ENCODE measurements around the gene LCLAT1.

DNA sequence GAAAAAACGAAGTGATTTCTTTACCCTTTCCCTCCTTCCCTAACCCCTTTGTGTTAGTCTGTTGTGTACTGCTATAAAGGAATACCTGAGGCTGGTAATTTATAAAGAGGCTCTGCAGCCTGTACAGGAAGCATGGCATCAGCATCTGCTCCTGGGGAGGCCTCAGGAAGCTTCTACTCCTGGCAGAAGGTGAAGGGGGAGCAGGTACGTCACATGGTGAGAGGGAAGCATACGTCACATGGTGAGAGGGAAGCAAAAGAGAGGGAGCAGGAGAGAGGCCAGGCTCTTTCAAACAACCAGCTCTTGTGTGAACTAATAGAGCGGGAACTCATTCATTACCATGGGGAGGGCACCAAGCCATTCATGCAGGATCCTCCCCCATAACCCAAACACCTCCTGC is 234.0 kb downstream of the LCLAT1 start:
- no peak for TF ChIP-seq ZNF311 (tag by site-specific recombination; IDR thresholded peaks at IDR 0.05; ENCODE audit: borderline replicate concordance)
- TF ChIP-seq EGR2 (tag by site-specific recombination; IDR thresholded peaks at IDR 0.05; ENCODE audit: low read depth) = no peak
- TF ChIP-seq SETDB1 (IDR thresholded peaks at IDR 0.05; ENCODE audit: insufficient read length, low read length) = no peak
- no peak for TF ChIP-seq CTCF (tag by site-specific recombination; IDR thresholded peaks at IDR 0.05)
- no peak for TF ChIP-seq KLF16 (tag by site-specific recombination; IDR thresholded peaks at IDR 0.05)
- no peak for TF ChIP-seq ZNF623 (tag by site-specific recombination; IDR thresholded peaks at IDR 0.05)
- no peak for TF ChIP-seq ATF2 (tag by site-specific recombination; IDR thresholded peaks at IDR 0.05; ENCODE audit: low read depth)
- TF ChIP-seq ZBTB44 (tag by site-specific recombination; IDR thresholded peaks at IDR 0.05) = no peak

Data from HEK293 (cell line).